Omental fat pad (tissue), 4 donors: Measurements from ENCODE around the gene PPT2. TPM values are rescaled to one million over a fixed set of nuclear protein-coding genes. Genes with fewer than 3 reads are reported as not detected.
A peak's percentile ranks its signal among the peaks of the same experiment; 100 is the strongest.

Source experiments
- ATAC-seq: fragments of 150-250 bp; one replicate; pipeline ENCODE4 v1.9.1; 2016; ENCODE audit warnings: mild to moderate bottlenecking, moderate library complexity; ENCODE audit not compliant: low FRiP score
- DNase-seq: peaks from one replicate; pipeline ENCODE4 v3.0.0-alpha.2; 2019; ENCODE audit warnings: low spot score
- CTCF ChIP-seq, 3 donors: fragments of 450-650 bp; IDR thresholded peaks; one replicate each; pipeline ENCODE4 v1.5.1; 2016 to 2017; ENCODE audit warnings: antibody characterized with exemption in 3 of 3, mild to moderate bottlenecking in 3 of 3, moderate library complexity in 2 of 3
- total RNA-seq, 4 donors: library from RNA; depleted of rRNA; stranded (reverse); fragments of >200 nt; gene quantifications; one replicate each; pipeline ENCODE4 v1.1.0, GENCODE V29; 2016

The PPT2 gene
- total RNA-seq, 4 donors from 2014 or later: 21.5 to 161 (median 34.3) TPM

GRCh38 chr6:32109765-32110160 lies 44.2 kb upstream of the PPT2 start:
- ATAC-seq (no peak), DNase-seq (no peak)
- no peak for TF ChIP-seq CTCF (IDR thresholded peaks at IDR 0.05)

- no peak for TF ChIP-seq CTCF (IDR thresholded peaks at IDR 0.05)
- DNase-seq (no peak), ATAC-seq (no peak)
Measured at GRCh38 chr6:32110632-32111031, 43.3 kb upstream of the PPT2 start.

GRCh38 chr6:32111424-32112066 lies 42.4 kb upstream of the PPT2 start:
- no peak for DNase-seq
- TF ChIP-seq CTCF (IDR thresholded peaks at IDR 0.05): no peak
- no peak for ATAC-seq

- DNase-seq: no peak
- ATAC-seq: no peak
- TF ChIP-seq CTCF (IDR thresholded peaks at IDR 0.05): no peak
Measured at GRCh38 chr6:32112431-32112980, 41.4 kb upstream of the PPT2 start.

- ATAC-seq (peak; percentile 89), DNase-seq (peak; percentile 75)
- TF ChIP-seq CTCF (IDR thresholded peaks at IDR 0.05): no peak
Measured at GRCh38 chr6:32113386-32114352, 40.3 kb upstream of the PPT2 start.

- no peak for TF ChIP-seq CTCF (IDR thresholded peaks at IDR 0.05)
- ATAC-seq (no peak), DNase-seq (no peak)
Measured at GRCh38 chr6:32114796-32115195, 39.1 kb upstream of the PPT2 start.
